NB4 (cell line): ENCODE data around the gene MRPS30.

Experiments used
- DNase-seq: peaks from one replicate; pipeline ENCODE4 v3.0.0; 2010; ENCODE audit warnings: low read depth
- H3K4me3 ChIP-seq: one replicate; pipeline ENCODE4 v1.5.1; 2011; ENCODE audit warnings: mild to moderate bottlenecking, low read depth, low read length, moderate library complexity
- MYC ChIP-seq: IDR thresholded peaks from 2 replicates; pipeline ENCODE4 v1.6.1; 2011; ENCODE audit warnings: low read depth, low read length
- POLR2A ChIP-seq: IDR thresholded peaks from 2 replicates; pipeline ENCODE4 v1.6.1; 2011; ENCODE audit warnings: mild to moderate bottlenecking; ENCODE audit not compliant: insufficient read length; ENCODE audit errors: extremely low read depth
- TF ChIP-seq, protein P1 (sequence below): IDR thresholded peaks from 2 replicates; pipeline ENCODE4 v1.6.1; 2011; ENCODE audit warnings: low read depth, low read length
- TF ChIP-seq, protein P2 (sequence below): IDR thresholded peaks from one replicate; pipeline ENCODE4 v1.5.1; 2012; ENCODE audit warnings: low read depth, low read length

The MRPS30 gene

DNA sequence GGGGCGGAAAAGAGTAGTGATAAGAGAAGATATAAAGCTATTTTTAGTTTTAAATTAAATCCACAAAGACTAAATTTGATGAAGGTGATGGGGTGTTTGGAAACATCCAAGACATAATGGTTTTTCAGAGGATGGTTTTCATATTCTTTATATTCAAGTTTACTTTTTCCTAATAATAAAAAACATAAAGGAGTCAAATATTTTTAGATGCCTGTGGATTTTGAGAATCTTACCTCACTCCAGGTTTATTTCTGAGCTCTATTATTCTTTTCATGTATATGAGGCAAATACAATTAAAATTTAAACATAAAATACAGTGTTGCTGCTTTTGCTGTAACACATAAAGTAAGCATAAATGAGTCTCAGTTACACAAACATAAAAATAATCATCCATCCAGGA is 22.2 kb downstream of the MRPS30 start:
- H3K4me3 ChIP-seq, result no peak overlapping the region
- TF ChIP-seq, protein P1, sequence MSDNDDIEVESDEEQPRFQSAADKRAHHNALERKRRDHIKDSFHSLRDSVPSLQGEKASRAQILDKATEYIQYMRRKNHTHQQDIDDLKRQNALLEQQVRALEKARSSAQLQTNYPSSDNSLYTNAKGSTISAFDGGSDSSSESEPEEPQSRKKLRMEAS, result no peak
- TF ChIP-seq POLR2A (no peak), MYC (no peak)
- TF ChIP-seq, protein P2, sequence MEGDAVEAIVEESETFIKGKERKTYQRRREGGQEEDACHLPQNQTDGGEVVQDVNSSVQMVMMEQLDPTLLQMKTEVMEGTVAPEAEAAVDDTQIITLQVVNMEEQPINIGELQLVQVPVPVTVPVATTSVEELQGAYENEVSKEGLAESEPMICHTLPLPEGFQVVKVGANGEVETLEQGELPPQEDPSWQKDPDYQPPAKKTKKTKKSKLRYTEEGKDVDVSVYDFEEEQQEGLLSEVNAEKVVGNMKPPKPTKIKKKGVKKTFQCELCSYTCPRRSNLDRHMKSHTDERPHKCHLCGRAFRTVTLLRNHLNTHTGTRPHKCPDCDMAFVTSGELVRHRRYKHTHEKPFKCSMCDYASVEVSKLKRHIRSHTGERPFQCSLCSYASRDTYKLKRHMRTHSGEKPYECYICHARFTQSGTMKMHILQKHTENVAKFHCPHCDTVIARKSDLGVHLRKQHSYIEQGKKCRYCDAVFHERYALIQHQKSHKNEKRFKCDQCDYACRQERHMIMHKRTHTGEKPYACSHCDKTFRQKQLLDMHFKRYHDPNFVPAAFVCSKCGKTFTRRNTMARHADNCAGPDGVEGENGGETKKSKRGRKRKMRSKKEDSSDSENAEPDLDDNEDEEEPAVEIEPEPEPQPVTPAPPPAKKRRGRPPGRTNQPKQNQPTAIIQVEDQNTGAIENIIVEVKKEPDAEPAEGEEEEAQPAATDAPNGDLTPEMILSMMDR, result no peak
- DNase-seq, result no peak

DNA sequence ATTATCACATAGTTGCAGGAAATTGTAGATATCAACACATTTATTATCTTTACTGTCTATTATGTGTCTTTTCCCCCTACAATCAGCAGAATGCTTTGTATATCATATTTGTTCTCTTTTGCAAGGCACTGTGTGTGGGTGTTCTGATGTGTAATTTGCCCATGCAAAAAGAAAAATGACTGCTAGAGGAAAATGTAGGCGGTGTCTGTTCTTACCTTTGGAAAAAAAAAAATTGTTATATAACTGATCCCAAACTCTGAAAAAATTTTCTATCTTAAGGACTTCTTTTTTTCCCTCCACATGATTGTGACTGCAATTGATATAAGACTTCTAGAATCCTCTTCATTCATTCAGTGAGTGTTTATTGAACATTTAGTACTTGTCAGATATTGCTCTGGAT is 24.5 kb downstream of the MRPS30 start:
- H3K4me3 ChIP-seq, result no peak overlapping the region
- no peak for DNase-seq
- TF ChIP-seq MYC, result no peak
- TF ChIP-seq POLR2A, result no peak
- TF ChIP-seq, protein P2, result no peak
- TF ChIP-seq, protein P1, result no peak

DNA sequence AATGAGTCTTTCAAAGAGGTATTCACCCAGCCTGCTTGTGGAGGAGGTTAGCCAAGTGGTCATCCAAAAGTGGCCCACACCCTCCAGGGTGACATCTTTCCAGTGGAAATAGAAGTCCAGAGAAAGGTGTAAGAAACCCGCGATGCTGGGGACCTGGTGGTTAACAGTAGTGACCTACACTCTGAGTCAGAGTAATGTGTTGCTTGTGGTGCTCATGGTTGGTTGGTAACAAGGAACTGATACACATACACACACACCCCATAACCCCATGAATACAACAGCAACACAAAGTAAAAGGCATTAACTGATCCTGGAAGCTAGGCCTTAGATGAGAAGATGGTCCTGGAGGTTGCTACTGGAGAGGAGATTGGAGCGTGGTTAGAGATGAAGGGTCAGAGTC is 26.9 kb downstream of the MRPS30 start:
- no peak overlapping the region for H3K4me3 ChIP-seq
- TF ChIP-seq POLR2A (no peak), MYC (no peak)
- TF ChIP-seq, protein P1, result no peak
- TF ChIP-seq, protein P2, result no peak
- no peak for DNase-seq

DNA sequence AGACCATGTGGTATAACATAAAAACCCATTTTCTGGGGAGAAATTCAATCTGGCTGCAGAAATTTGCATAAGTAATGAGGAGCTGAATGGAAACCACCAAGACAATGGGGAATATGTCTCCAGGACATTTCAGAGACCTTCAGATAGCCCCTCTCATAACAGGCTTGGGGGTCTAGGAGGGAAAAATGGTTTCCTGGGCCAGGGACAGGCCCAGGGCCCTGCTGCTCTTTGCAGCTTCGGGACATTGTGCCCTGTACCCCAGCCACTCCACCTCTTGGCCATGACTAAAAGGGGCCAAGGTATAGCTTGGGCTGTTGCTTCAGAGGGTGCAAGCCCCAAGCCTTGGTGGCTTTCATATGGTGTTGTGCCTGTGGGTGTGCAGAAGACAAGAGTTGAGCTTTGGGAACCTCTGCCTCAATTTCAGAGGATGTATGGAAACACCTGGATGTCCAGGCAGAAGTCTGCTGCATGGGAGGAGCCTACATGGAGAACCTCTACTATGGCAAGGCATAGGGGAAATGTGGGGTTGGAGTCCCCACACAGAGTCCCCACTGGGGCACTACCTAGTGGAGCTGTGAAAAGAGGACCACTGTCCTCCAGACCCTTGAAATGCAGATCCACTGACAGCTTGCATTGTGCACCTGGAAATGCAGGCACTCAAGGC is 30.4 kb downstream of the MRPS30 start:
- TF ChIP-seq, protein P1, result no peak
- TF ChIP-seq, protein P2, result no peak
- TF ChIP-seq MYC, result no peak
- TF ChIP-seq POLR2A, result no peak
- H3K4me3 ChIP-seq, result no peak overlapping the region
- no peak for DNase-seq

DNA sequence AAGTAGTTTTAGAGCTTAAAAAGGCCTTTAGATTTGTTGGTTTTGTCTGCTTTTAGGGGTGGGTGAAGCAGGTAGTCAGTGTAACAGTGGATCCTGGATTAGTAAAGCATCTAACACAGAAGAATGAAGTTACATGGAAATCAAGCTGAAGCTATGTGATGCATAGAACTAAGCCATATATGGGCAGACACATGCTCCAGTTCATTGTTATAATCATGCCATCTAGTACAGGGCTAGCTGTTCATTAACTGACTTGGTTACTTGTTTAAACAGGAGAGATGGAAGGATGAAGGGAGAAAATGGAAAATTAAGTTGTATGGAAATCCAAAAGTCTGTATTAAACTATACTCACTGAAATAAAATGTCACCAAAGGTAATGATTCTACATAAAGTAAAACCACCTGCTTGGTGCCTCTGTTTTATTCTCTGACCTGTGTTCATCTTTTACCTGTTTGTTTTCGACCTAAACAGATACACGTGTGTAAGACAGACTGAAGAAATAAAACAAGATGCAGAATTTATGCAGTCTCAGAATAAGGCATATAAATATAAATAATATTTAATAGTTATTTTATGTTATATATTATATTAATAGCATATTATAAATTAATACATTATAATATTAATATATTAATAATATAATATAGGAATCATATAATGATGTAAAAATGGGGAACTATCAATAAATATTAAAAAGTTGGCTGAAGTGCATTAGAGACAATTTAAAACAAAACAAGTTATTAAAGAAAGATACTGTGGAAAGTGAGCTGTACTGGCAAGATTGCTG is 33.9 kb downstream of the MRPS30 start:
- no peak overlapping the region for H3K4me3 ChIP-seq
- DNase-seq, result no peak
- TF ChIP-seq, protein P2, result no peak
- TF ChIP-seq, protein P1, result no peak
